DMS153 treated with DMSO at 0.1 percent for 48 hours (cell line): ENCODE results near the gene OBSL1.

Experiments used
- DNase-seq: peaks from one replicate; lab custom pipeline; 2025; ENCODE audit not compliant: unreplicated experiment; lab: John Stamatoyannopoulos, UW

The OBSL1 gene

DNA sequence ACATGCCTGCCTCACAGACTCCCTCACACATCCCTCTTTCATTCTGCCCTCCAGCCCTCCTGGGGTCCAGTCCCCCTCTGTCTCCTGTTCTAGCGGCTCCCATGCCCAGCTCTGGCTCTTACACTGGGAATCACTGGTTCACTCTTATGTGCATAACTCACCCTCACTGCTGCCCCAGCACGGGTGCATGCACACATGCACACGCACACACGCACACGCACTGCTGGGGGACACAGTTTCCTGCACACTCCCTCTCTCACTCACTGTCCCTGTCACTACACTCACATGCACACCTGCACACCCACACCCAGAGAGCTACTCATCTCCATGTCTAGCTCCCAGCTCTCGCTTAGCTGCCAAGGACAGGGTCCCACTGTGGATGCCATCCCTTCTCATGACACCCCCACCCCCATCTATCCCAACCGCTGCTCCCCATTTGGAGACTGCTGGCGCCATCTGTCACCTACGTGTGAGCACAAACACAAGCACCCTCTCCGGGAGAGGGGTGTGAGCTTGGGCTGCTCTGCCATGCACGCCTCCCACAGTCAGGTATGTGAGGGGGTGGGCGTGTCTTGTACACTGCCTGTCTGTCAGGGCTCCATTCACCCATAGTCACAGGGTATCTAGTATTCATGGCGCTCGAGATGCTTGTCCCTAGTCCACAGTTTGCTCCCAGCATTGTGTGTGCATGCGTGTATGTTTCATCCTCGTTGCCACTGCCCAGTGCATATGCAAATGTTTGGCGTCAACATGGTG lies 55.3 kb downstream of the OBSL1 start:
- DNase-seq = no peak

DNA sequence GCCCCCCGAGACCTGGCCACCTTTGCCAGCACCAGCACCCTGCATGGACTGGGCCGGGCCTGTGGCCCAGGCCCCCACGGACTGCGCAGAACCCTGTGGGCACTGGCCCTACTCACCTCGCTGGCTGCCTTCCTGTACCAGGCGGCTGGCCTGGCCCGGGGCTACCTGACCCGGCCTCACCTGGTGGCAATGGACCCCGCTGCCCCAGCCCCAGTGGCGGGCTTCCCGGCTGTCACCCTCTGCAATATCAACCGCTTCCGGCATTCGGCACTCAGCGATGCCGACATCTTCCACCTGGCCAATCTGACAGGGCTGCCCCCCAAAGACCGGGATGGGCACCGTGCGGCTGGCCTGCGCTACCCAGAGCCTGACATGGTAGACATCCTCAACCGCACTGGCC lies 56.5 kb downstream of the OBSL1 start:
- DNase-seq = no peak

DNA sequence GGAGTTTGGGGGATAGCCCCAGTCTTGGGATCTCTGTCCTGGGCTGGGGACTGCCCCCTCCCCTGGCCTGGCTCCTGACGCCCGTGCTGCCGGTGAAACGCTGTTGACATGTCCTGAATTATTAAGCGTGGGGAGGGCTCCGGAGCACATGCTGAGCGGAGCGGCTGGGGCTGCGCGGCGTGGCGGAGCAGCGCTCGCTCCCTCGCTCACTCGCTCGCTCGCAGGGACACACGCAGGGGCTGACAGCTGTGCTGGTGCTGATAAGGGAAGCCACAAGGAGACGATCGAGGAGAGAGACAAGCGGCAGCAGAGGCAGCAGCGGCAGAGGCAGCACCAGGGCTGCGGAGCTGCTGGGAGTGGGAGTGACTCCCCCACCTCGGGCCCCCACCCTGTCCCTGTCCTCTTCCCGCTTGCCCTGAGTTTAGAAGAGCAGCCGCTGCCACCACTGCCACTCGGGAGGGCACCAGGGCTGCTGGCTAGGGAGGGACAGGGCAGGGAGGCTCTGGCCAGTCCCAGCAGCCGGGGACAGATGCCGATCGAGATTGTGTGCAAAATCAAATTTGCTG lies 57.1 kb downstream of the OBSL1 start, which contains the start of gene ASIC4:
Gene ASIC4, plus strand, starts transcription at position 287 of the 566 bp plus-strand sequence. Its CDS starts 243 bp downstream, at position 530.
- no peak for DNase-seq

DNA sequence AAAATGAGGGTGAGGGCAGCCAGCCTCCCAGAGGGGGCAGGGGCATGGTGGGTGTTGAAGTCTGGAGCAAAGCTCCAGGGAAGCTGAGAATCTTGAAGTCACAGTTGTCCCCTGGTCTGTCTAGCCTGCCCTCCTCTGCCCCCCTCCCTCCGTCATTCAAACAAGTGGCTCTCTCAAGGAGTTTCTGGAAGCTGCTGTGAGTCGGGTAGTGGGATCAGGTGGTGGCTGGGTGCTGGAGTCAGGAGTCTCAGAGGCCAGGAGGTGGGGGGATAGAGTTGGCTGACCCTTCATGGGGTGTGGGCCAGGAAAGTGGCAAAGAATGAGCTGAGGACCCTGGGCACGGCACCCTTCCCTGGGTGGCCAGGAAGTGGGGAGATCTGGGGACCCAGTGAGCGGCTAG lies 57.6 kb downstream of the OBSL1 start:
- no peak for DNase-seq

DNA sequence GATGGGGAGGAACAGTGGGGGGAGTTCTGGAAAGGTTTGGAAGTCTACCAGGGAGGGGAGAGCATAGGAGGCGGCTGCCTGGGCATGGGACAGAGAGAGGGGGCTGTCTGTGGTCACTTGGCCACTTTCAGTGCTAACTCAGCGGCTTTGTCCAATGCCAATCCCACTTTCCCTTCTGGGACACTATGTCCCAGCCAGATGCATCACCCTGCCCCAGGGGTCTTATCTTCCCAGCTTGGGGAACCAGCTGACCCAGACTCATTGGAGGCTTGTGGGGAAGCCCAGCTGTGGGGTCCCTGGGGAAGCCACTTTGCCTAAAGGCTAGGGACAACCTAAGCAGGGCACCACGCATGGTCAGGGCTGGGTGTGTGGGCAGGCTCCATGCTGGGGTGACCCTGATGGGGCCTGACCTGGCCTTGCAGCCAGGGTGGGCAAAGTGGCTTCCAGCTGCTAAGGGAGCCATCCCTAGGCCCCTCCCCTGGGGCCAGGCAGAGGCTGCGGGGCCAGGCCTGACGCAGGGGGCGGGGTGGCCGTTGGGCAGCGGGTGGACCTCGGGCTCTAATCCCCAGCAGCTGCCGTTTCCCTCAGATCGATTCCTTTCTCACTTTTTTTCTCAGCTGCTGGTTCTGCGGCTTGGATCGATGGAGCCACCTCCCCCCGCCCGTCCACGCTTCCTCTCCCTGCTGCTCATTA lies 58.7 kb downstream of the OBSL1 start:
- DNase-seq = no peak

DNA sequence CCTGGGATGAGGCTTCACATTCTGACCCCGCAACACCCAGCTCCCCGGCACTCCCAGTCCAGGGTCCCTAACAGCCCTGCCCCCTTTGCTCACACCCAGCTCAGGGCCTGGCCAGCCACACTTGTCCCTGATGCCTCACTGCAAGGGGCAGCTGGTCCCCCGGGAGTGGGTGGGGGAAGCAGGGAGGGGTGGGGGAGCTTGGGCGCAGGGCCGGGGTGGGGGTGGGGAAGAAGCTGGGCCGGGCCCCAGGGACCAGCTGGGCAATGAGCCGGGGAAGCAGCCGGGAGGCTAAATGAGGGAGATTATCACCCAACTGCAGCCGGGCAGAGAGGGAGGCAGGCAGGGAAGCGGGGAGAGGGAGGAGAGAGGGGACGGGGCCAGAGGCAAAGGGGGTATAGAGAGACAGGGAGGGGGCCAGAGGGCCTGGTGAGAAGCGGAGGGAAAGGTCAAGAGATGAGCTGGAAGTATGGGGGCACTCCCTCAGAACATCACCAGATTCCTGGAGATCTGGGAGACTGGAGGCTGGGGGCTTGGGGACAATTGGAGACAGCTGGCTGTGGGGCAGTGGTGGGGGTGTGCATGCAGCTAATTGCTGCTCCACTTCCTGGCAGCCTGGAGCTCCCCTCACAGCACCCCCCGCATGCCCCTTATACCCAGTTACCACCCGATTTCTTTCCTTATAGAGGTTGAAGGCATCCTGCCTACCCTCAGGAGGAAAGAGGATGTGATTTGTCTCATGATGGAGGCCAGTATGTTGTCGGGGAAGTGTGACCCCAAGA lies 59.6 kb downstream of the OBSL1 start:
- no peak for DNase-seq

DNA sequence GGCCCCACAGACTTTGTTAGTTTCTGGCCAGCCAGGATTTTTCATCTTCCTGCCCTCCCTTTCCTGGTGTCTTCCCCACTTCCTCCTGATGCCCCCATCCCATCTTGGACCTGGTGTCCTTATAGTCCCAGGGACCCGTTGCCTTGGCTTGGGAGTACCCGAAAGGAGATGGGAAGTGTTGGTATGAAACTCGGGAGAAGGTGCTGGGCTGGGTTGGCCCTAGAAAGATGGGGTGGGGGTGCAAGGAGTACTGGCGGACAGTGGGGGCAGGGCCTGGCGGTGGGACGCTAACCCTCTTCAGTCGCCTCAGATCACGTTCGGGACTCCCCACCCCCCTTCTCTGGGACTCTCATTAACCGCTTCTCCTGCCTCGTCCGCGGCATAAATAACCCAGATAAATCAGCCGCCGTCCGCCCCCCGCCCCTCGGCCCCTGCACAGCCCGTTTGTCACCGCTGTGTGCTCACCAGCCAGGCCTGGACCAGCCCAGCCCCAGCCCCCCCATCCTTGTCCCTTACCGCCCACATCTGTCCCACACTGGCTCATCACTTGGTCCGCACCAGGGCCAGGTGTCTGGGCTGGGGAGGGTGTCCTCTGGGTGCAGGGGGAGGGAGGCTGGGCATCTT lies 60.7 kb downstream of the OBSL1 start:
- DNase-seq = no peak

DNA sequence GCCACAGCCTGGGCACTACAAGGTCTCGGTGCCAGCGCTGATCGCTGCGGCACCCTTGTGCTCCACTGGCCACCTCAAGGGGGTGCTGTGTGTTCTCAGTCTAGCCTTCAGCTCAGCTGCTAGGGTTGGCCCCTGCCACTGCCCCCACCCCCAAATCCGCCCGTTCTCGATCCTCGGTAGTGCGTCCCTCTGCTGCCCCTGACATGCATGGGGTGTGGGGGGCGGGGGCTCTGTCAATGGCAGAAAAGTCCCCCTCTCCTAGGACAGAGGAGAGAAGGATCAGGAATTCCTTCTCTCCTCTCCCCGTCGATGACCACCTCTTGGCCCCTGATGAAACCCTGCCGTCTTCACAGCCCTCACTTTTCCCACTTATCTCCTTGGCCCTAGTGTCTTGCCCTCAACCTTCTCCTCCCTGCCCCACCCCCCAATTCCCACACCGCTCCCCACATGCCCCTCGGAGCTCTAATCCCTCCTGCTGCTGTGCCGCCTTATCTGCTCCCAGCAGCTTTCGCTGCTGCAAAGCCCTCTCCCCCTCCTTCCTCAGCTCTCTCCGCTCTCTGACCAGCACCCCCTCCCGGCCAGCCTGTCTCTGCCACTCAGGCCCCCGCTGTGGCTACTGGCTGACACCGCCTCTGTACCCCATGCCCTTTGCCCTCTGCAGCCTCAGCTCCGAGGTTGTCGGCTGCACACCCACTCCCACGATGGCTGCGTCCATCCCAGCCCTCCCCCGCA lies 61.4 kb downstream of the OBSL1 start:
- DNase-seq = peak; percentile 45

DNA sequence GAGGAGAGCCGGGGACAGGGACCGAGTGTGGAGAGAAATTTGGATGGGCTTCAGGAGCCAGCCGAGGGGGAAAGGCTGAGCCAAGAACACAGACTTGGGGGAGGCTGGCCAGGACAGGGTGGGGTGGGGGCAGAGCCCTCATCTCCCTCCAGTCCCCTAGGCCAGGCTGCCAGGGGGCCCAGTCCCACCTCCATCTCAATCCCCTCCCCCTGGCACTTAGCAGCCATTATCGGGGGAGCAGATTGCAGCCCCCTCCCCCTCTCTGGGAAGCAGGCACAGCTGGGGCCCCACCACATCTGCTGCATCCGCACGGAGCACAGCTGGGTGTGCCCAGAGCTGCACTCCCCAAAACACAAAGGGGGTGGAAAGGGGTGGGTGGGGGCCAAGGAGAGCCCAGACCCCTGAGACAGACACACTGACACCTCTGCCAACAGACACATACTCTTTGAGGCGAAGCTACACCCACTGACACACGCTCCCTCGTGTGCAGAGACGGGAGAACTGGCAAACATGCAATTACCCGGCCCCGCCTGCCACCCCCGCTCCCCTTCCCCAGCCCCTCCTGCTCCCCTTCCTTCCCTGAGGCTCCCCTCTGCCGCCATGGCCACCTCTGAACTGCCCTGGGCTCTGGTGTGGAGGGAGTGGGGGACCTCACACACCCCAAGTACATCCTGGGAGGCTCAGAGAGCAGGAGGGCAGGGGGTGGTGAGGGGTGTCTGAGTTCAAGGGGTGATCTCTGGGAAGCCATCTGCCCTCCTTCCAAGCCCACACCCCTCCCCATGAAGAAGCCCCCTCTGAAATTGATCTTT lies 62.2 kb downstream of the OBSL1 start:
- no peak for DNase-seq

DNA sequence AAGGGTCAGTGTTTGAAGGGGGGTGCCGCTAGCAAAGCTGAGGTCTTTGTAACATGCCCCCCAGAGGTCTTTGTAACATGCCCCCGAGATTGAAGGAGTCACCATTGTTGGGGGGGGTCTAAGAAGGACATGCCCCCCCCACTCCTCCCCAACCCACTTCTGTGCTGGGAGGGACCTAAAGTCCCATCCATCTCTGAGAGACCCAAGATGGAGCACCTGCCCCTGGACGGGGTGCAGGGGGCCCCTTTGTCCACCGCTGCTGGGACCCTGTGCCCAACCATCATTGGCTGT lies 63.0 kb downstream of the OBSL1 start:
- DNase-seq = no peak

DNA sequence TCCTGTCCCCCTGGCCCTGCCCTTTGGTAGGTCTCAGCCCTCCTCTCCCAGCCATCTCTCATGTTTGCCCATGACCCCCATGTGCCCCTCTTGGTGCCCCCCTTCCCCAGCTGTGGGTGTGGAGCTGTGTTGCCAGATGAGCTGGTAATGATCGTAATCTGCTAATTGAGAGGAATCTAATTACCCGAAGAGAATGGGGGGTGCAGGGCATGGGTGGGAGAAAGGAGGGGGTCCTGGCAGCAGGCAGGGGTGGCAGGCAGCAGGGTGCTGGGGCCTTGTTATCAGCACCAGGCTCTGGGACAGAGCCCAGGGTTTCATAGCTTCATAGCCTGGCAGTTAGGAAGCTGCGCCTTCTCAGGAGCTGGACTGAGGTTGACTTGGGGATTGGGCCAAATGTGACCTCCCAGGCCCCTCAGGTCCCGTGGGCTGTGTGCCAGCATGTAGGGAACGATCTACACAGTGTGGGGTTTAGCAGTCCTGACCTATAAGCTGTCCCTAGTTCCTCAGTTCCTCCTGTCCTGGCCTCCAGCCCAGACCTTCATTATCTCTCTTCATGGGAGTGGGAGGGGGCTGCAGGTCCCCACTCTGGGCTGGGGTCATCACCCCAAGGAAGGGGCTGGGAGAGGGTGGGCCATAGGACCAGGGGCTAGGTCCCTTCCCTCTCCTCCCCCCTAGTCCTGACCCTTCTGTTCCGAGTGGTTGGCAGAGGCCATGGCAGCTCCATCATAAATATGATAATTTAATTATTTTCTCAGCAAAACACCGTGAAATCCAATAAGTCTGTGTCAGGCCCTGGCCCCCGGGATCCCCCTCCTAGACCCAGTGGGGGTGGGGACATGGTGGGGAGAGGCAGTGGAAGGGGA lies 63.5 kb downstream of the OBSL1 start:
- DNase-seq = no peak

DNA sequence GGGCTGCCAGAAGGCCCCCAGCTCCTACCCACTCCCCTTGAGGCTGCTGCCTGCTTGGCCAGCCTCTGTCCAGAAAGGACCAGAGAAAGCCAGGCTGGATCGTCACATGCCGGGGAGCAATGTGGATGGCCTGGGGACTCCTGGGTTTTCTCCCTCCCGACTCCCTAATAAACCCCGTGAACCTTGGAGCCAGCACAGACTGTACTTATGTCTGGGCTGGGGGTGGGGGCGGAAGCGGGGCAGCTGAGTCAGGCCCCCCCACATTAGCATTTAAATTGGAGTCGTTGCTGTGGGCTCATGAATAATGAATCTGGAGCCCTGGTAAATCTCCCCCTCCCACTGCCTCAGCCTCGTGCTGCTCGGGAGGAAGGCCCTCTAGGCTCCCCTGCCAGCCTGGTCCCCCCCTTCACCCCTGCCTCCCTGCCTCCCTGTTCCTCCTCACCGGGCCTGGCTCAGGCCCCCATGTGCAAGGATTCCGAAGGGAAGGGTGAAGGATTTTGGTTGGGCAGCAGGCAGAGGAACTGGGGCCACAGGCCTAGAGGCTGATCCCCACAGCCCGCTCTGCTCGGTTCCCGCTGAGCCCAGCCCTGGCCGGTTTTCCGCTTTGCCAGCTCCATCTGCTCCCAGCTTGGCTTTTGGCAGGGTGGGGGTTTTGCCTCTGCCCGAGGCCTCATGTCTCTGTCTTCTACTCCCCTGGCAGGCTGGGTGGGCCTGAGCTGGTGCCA lies 64.4 kb downstream of the OBSL1 start:
- DNase-seq = no peak

DNA sequence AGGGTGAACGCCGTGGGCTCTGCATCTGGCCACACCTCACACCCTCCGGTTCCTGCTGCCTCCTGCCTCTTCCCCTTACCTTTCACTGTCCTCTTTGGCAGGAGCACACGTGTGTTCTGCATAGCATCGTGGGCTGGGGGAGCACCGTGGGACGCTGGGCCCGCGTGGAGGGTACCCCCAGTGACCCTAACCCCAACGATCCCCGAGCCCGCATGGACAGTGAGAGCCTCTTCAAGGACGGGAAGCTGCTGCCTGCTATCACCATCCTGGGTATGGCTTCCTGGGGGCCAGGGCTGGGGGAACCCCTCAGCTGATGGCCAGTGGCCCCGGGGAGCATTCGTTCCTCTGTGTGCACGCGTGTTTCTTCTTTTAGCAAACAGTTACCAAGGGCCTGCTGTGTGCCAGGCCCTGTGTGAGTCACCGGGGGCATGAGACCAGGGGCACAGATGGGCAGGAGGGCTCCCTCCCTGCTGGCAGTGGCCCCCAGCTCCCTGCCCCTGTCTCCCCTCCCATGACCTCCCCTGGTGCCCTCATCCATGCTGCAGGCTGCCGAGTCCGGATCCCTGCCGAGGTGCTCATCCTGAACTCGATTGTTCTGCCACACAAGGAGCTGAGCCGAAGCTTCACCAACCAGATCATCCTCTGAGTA lies 65.1 kb downstream of the OBSL1 start:
- no peak for DNase-seq

DNA sequence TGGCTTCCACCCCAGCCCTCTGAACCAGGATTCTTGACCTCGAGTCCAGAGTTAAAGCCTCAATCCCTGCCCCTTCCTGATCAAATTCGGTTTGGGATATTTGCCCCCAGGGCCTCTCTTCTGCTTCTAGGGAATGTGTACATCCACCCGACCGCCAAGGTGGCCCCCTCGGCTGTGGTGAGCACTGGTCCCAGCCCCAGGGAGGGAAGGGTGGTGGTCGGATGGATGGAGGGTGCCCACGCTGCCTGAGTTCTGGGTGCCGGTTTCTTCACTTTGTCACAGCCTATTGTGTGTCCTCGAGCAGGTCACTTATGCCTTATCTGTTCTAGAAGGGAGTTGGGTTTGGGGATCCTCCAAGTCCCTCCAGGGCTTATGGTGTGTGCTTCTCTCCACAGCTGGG lies 65.8 kb downstream of the OBSL1 start:
- no peak for DNase-seq

DNA sequence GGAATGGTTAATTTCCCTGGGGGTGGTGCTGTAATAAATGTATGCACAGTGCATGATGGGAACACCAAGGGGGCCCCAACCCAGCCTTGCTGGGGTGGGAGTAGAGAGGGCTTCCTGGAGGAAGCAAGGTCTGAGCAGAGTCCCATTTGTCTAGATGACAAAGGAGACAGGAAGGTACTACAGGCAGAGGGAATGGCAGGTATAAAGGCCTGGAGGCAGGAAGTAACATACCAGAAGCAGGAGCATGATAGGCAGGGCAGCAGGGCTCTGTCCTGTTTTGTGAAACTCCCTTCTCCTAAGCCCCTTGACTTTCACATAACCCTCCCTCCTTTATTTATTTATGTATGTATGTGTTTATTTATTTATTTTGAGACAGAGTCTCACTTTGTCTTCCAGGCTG lies 68.7 kb downstream of the OBSL1 start:
- DNase-seq = no peak

DNA sequence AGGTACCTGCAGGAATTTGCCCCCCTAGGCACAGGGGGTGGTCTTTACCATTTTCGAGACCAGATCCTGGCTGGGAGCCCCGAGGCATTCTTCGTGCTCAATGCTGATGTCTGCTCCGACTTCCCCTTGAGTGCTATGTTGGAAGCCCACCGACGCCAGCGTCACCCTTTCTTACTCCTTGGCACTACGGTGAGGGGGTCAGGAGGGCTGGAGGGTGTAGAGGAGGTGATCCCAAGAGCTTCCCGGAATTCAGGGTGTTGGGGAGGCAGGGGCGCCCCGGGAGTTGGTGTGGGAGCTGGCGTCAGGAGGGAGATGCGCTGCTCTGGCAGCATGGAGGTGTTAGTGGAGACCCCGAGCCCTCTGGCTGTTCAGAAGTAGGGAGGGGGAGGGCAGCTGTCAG lies 69.5 kb downstream of the OBSL1 start:
- DNase-seq = no peak
